ENCODE data around the gene ALKBH8.

Gene ALKBH8

GRCh38 chr11:107565219-107565937 lies at the start of gene ALKBH8 (continued):
- no peak for TF ChIP-seq GLI4 (tag by site-specific recombination; IDR thresholded peaks at IDR 0.05)
- no peak for TF ChIP-seq ZNF777 (tag by site-specific recombination; IDR thresholded peaks at IDR 0.05; ENCODE audit: borderline replicate concordance)
- no peak for TF ChIP-seq ZNF704 (tag by site-specific recombination; IDR thresholded peaks at IDR 0.05)
- no peak for TF ChIP-seq ZNF302 (tag by site-specific recombination; IDR thresholded peaks at IDR 0.05; ENCODE audit: low read depth)
- peak; percentile 93 for TF ChIP-seq YY1 (tag by site-specific recombination; IDR thresholded peaks at IDR 0.05)
- TF ChIP-seq, protein P1, sequence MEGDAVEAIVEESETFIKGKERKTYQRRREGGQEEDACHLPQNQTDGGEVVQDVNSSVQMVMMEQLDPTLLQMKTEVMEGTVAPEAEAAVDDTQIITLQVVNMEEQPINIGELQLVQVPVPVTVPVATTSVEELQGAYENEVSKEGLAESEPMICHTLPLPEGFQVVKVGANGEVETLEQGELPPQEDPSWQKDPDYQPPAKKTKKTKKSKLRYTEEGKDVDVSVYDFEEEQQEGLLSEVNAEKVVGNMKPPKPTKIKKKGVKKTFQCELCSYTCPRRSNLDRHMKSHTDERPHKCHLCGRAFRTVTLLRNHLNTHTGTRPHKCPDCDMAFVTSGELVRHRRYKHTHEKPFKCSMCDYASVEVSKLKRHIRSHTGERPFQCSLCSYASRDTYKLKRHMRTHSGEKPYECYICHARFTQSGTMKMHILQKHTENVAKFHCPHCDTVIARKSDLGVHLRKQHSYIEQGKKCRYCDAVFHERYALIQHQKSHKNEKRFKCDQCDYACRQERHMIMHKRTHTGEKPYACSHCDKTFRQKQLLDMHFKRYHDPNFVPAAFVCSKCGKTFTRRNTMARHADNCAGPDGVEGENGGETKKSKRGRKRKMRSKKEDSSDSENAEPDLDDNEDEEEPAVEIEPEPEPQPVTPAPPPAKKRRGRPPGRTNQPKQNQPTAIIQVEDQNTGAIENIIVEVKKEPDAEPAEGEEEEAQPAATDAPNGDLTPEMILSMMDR (tag by site-specific recombination; IDR thresholded peaks at IDR 0.05), result no peak
- no peak for TF ChIP-seq ZNF830 (tag by site-specific recombination; IDR thresholded peaks at IDR 0.05; ENCODE audit: low read depth)
- TF ChIP-seq, protein P2, sequence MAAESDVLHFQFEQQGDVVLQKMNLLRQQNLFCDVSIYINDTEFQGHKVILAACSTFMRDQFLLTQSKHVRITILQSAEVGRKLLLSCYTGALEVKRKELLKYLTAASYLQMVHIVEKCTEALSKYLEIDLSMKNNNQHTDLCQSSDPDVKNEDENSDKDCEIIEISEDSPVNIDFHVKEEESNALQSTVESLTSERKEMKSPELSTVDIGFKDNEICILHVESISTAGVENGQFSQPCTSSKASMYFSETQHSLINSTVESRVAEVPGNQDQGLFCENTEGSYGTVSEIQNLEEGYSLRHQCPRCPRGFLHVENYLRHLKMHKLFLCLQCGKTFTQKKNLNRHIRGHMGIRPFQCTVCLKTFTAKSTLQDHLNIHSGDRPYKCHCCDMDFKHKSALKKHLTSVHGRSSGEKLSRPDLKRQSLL (tag by site-specific recombination; IDR thresholded peaks at IDR 0.05), result no peak
- no peak for TF ChIP-seq ZNF311 (tag by site-specific recombination; IDR thresholded peaks at IDR 0.05; ENCODE audit: borderline replicate concordance)
- no peak for TF ChIP-seq ZNF548 (tag by site-specific recombination; IDR thresholded peaks at IDR 0.05)
- TF ChIP-seq ZFP41 (tag by site-specific recombination; IDR thresholded peaks at IDR 0.05; ENCODE audit: borderline replicate concordance), result no peak
- TF ChIP-seq MZF1 (tag by site-specific recombination; IDR thresholded peaks at IDR 0.05; ENCODE audit: borderline replicate concordance), result no peak
- no peak for TF ChIP-seq ZNF169 (tag by site-specific recombination; IDR thresholded peaks at IDR 0.05)
- no peak for TF ChIP-seq ZNF157 (tag by site-specific recombination; IDR thresholded peaks at IDR 0.05)
- no peak for TF ChIP-seq ZNF747 (tag by site-specific recombination; IDR thresholded peaks at IDR 0.05)
- no peak for TF ChIP-seq ZNF549 (tag by site-specific recombination; IDR thresholded peaks at IDR 0.05)
- no peak for TF ChIP-seq ZNF768 (tag by site-specific recombination; IDR thresholded peaks at IDR 0.05)
- TF ChIP-seq KLF1 (tag by site-specific recombination; IDR thresholded peaks at IDR 0.05), result no peak
- no peak for TF ChIP-seq ZNF521 (tag by site-specific recombination; IDR thresholded peaks at IDR 0.05)
- no peak for TF ChIP-seq GLIS2 (tag by site-specific recombination; IDR thresholded peaks at IDR 0.05)
- no peak for TF ChIP-seq HOXC10 (CRISPR knock-in tag; IDR thresholded peaks at IDR 0.05)
- no peak for TF ChIP-seq ZNF776 (tag by site-specific recombination; IDR thresholded peaks at IDR 0.05; ENCODE audit: borderline replicate concordance)
- TF ChIP-seq ZNF585B (tag by site-specific recombination; IDR thresholded peaks at IDR 0.05), result no peak
- TF ChIP-seq ZSCAN30 (tag by site-specific recombination; IDR thresholded peaks at IDR 0.05), result no peak
- TF ChIP-seq, protein P3, sequence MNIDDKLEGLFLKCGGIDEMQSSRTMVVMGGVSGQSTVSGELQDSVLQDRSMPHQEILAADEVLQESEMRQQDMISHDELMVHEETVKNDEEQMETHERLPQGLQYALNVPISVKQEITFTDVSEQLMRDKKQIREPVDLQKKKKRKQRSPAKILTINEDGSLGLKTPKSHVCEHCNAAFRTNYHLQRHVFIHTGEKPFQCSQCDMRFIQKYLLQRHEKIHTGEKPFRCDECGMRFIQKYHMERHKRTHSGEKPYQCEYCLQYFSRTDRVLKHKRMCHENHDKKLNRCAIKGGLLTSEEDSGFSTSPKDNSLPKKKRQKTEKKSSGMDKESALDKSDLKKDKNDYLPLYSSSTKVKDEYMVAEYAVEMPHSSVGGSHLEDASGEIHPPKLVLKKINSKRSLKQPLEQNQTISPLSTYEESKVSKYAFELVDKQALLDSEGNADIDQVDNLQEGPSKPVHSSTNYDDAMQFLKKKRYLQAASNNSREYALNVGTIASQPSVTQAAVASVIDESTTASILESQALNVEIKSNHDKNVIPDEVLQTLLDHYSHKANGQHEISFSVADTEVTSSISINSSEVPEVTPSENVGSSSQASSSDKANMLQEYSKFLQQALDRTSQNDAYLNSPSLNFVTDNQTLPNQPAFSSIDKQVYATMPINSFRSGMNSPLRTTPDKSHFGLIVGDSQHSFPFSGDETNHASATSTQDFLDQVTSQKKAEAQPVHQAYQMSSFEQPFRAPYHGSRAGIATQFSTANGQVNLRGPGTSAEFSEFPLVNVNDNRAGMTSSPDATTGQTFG (tag by site-specific recombination; IDR thresholded peaks at IDR 0.05; ENCODE audit: borderline replicate concordance), result no peak
- TF ChIP-seq GLIS1 (tag by site-specific recombination; IDR thresholded peaks at IDR 0.05), result no peak
- no peak for TF ChIP-seq EGR2 (tag by site-specific recombination; IDR thresholded peaks at IDR 0.05; ENCODE audit: low read depth)
- TF ChIP-seq ZNF701 (tag by site-specific recombination; IDR thresholded peaks at IDR 0.05), result no peak
- TF ChIP-seq ZNF19 (tag by site-specific recombination; IDR thresholded peaks at IDR 0.05; ENCODE audit: low read depth), result no peak
- TF ChIP-seq ZNF175 (tag by site-specific recombination; IDR thresholded peaks at IDR 0.05), result no peak
- peak; percentile 99 for TF ChIP-seq ZBTB48 (tag by site-specific recombination; IDR thresholded peaks at IDR 0.05)
- no peak for TF ChIP-seq ZBTB44 (tag by site-specific recombination; IDR thresholded peaks at IDR 0.05)
- TF ChIP-seq ZBTB8A (tag by site-specific recombination; IDR thresholded peaks at IDR 0.05), result peak; percentile 90
- TF ChIP-seq ZSCAN23 (tag by site-specific recombination; IDR thresholded peaks at IDR 0.05), result no peak
- no peak for TF ChIP-seq ZNF423 (tag by site-specific recombination; IDR thresholded peaks at IDR 0.05)

Data from HEK293 (cell line).